Measurements from ENCODE around the gene COG1.

- TF ChIP-seq CTCF (IDR thresholded peaks at IDR 0.05; ENCODE audit: low read depth, low read length) (no peak), MYC (IDR thresholded peaks at IDR 0.05; ENCODE audit: low read depth, low read length) (no peak), MAX (IDR thresholded peaks at IDR 0.05; ENCODE audit: low read depth, low read length) (no peak)
Observed at GRCh38 chr17:73156887-73157520, 35.9 kb upstream of the COG1 start.
